GM18519 (cell line): ENCODE measurements around the gene PRDM16.

ENCODE experiments used
- ATAC-seq: cut with Tn5 transposase; IDR thresholded peaks from one replicate; pipeline ENCODE4 v1.9.1; 2021; ENCODE audit warnings: mild to moderate bottlenecking, moderate library complexity; ENCODE audit not compliant: unreplicated experiment, low FRiP score

PRDM16 gene

DNA sequence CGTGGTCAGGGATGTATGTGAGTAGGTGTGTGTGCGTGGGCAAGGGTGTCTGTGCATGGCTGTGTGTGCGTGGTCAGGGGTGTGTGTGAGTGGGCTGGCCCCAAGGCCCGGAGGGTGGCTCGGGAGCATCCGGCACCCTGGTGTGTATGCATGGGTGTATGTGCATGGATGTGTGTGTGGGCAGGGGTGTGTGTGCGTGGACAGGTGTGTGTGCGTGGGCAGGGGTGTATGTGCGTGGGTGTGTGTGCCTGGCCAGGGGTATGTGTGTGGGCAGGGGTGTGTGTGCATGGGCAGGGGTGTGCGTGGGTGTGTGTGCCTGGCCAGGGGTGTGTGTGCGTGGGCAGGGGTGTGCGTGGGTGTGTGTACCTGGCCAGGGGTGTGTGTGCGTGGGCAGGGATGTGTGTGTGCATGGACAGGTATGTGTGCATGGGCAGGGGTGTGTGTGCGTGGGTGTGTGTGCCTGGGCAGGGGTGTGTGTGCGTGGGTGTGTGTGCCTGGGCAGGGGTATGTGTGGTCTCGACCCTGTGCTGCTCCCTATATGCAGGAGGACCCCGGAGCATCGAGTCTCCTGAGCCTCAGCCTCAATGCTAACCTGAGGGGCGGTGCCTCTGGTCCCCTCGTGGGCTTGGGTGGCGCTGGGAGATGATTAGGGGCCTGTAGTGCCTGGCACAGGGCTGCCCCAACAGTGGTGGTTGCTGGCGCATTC, 401.8 kb downstream of the PRDM16 start:
- ATAC-seq, result no peak

DNA sequence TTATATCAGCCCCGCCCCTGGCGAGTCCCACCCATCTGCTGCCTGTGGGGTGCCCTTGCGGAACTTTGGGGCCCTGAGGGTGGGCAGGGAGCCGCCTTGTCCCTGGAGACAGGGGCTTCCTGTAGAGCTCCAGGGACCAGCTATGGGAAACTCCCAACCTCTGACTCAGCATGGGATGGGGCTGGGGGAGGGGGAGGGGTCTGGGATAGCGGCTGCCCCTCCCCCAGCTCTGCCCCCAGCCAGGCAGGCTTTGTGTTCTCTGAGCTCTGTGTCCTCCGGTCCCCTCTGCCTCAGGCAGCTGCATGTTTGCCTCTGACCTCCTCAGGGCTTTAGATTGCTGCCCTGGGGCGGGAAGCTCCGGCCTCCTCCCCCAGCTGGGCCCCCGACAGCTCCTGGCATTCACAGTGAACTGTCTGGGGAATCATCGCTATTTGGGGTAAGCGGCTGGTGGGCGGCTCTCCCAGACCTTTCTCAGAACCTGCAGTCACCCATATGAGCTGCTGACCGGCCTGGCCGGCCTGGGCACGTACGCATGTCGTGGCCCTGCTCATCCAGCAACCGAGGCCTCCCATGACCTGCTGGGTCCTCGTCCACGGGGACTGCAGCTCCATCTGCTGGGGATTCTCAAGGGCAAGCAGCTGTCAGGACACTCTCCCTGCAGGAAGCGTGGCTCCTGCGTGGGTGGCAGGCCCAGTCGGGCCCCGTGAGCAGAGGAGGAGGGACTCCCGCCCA, 402.5 kb downstream of the PRDM16 start:
- ATAC-seq, result no peak

DNA sequence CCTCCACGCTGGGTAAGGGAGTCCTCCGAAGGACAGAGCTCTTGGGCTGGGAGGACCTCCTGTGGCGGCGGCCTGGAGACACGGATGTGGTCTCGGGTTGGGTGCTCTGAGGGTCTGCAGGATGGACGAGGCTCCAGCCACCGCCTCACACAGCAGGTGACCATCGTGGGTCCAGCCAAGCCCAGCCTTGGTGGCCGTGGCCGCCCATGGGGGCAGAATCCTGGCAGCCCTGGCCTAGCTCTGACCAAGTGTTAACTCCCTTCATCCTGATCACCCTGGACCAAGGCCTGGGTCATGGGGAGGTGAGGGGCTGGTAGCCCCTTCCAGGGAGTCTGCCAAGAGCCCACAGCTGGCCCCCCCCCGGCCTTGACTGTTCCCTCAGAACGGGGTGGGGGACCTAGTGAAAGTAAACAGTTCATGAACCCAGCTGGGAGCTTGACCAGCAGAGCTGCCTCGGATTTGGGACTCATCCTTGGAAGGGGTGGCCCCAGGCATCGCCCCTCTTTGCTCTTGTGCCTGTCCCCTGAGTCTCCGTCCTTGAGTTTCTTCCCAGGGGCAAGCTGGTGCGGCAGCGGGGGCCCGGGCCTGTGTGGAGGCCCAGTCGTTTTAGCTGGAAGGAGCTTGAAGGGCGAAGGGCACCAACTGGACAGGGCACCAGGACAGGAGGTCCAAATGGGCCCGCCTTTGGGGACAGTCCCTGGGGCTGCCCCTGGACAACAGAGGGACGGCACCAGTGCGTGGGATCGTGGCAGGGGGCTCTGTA, 403.3 kb downstream of the PRDM16 start:
- no peak for ATAC-seq

- ATAC-seq, result no peak
These were observed 403.9 kb downstream of the PRDM16 start for GRCh38 chr1:3472906-3473305.

- ATAC-seq, result no peak
These were observed 404.4 kb downstream of the PRDM16 start for GRCh38 chr1:3473381-3473844.

DNA sequence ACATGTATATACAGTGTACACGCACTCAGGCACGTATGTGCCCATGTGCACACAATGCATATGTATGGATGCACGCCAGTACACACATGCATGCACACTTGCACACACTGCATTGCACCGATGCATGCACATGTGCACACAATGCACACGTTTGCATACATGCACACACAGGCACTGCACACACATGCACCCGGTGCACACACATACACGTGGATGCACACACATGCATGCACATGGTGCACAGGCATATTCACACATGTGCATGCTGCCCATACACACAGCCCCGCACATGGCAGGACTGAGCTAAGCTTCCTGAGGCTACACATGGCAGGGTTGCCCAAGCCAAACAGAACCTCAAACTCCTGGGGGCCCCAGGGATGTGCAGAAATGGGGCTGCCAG, 405.0 kb downstream of the PRDM16 start:
- ATAC-seq, result no peak

DNA sequence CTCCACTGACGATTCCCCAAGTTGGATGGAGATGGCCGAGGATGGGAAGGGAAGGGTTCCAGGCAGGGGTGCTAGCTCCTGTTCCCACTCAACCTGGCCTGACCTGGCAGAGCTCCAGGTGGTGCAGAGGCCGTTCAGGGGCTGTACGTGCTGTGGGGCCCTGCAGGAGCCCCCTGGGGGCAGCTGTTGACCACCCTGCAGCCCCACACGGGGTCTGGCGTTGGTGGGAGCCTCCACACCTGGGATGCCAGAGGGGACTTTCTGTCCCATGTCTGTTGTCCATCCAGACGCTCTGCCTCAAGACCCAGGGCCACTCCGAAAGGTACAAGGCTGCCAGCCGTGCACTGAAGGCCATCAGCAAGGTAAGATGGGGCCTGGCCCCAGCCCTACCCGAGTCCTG, 405.4 kb downstream of the PRDM16 start:
- no peak for ATAC-seq

DNA sequence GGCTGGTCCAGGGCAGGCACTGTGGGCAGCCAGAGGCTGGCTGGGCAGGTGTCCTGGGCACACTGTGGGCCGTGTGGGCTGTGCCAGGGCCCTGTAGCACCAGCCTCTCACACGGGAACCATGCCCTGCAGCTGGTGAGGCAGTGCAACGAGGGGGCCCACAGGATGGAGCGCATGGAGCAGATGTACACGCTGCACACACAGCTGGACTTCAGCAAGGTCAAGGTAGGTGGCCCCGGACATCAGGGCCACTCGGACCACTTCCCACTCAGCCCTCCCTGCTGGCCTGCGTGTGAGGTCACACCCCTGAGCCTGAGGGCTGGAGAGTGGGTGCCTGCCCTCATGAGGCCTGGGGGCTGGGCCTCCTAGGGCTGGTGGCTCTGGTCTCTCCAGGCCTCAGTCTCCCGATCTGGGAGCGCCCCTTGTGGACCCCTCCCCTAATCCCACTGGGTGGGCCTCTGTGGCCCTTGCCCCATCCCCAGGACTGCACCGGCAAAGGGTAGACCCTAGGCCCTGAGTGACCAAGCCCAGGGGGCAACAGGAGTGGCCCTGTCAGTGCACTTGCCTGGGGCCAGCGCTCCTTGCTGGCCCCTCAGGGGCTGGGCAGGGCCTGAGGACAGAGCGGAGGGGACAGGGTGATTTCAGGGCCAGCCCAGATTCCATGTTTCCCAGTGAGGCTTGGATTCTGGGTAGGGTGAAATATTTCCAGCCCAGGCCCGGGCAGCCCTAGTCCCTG, 407.0 kb downstream of the PRDM16 start:
- ATAC-seq, result no peak

GRCh38 chr1:3476666-3477065, 407.7 kb downstream of the PRDM16 start:
- no peak for ATAC-seq

GRCh38 chr1:3477241-3477995, 408.4 kb downstream of the PRDM16 start:
- ATAC-seq, result no peak

- ATAC-seq, result no peak
These were observed 409.2 kb downstream of the PRDM16 start for GRCh38 chr1:3478187-3478586.

GRCh38 chr1:3479511-3480368, 410.7 kb downstream of the PRDM16 start:
- no peak for ATAC-seq

DNA sequence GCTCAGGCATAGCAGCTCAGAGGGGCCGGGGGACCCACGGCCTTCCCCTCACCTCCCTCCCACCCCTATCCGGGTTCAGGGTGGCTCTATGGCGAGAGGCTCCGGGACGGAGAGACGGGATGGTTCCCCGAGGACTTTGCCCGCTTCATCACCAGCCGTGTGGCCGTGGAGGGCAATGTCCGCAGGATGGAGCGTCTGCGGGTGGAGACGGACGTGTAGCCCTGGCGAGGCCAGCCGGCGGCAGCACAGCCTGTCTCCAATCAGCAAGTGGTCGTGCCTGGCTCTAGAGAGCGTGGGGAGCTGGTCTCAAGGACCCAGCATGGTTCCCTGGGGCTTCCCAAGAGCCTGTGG, 411.3 kb downstream of the PRDM16 start:
- no peak for ATAC-seq

GRCh38 chr1:3481046-3481445, 412.0 kb downstream of the PRDM16 start:
- ATAC-seq, result no peak

DNA sequence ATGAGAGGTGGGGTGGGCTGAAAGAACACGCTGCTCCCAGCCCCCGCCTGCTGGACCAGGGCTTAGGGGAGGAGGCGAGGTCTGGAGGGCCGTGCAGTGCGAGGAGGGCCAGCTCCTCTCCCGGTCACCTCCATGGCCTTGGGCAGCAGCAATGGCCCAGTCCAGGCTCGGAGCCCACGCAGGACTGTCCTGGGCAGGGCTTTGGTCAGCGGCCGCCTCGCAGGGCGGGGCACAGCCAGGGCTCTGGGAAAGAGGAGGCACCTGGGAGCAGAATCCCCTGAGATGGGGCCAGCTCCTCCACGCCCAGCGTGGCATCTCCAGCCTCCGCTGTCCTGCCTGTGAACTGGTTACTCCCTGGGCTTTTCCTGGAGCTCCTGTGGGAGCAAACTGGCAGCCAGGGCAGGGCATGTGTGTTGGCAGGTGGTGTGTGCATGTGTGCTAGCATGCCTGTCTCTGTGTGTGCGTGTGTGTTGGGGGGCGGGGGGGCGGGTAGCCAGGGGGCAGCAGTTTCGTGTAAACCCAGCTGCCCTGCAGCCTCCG, 412.9 kb downstream of the PRDM16 start:
- ATAC-seq, result no peak

GRCh38 chr1:3482378-3482849, 413.4 kb downstream of the PRDM16 start:
- ATAC-seq, result no peak

DNA sequence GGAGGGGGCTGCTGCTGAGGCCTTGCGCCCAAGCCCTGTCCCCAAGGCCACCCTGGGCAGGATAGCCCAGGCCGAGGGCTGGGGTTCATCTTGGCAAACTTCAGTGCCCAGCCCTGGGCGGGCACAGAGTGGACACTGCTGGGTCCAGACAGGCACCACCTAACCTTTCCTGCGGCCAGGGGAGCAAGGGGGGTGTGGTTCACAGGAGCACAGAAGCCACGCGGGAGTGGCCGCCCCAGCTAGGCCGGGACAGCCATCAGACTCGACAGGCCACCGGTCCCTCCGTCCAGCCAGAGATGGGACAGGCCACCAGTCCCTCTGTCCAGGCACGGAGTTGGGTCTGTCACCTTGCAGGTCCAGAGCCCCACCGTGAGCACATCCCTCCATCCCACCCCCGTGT, 414.4 kb downstream of the PRDM16 start:
- no peak for ATAC-seq

GRCh38 chr1:3483801-3484444, 414.9 kb downstream of the PRDM16 start:
- ATAC-seq, result no peak
